Neural cell (in vitro differentiated cells): Measurements from ENCODE around the gene MAT2A. TPM values are rescaled to one million over a fixed set of nuclear protein-coding genes. Genes with fewer than 3 reads are reported as not detected.

Source experiments
- H2AFZ ChIP-seq: fragments of 200-600, 300-800 bp; sonication (generic), shearing (Covaris generic); 2 replicates; pipeline ENCODE4 v1.6.0; 2014; ENCODE audit warnings: low read depth, mild to moderate bottlenecking, antibody characterized with exemption, low read length, moderate library complexity
- H3F3A ChIP-seq: fragments of 200-600 bp; shearing (Covaris generic); 2 replicates; pipeline ENCODE4 v1.6.1; 2016; ENCODE audit warnings: mild to moderate bottlenecking, moderate library complexity, mixed read lengths, antibody characterized with exemption, low read length; ENCODE audit not compliant: insufficient read depth, poor library complexity, severe bottlenecking
- H3K27ac ChIP-seq: fragments of 200-600, 300-800 bp; sonication (generic), shearing (Covaris generic); 2 replicates; pipeline ENCODE4 v1.5.1; 2014; ENCODE audit warnings: mild to moderate bottlenecking, low read length, moderate library complexity
- H3K27me3 ChIP-seq: fragments of 300-800, 200-600 bp; sonication (generic), shearing (Covaris generic); 2 replicates; pipeline ENCODE4 v1.6.0; 2014; ENCODE audit warnings: mild to moderate bottlenecking, low read depth, low read length, moderate library complexity; ENCODE audit not compliant: insufficient read depth
- H3K36me3 ChIP-seq: fragments of 300-800, 200-600 bp; sonication (generic), shearing (Covaris generic); 2 replicates; pipeline ENCODE4 v1.5.1; 2014; ENCODE audit warnings: mild to moderate bottlenecking, antibody characterized with exemption, low read length, moderate library complexity; ENCODE audit not compliant: insufficient read depth
- H3K4me2 ChIP-seq: fragments of 300-800, 200-600 bp; sonication (generic), shearing (Covaris generic); 2 replicates; pipeline ENCODE4 v1.6.0; 2014; ENCODE audit warnings: mild to moderate bottlenecking, low read length
- H3K4me3 ChIP-seq: fragments of 300-800, 200-600 bp; sonication (generic), shearing (Covaris generic); 2 replicates; pipeline ENCODE4 v1.5.1; 2014; ENCODE audit warnings: mild to moderate bottlenecking, low read length, moderate library complexity
- H3K79me2 ChIP-seq: fragments of 200-600 bp; shearing (Covaris generic); replicated peaks from 2 replicates; pipeline ENCODE4 v1.6.0; 2014; ENCODE audit warnings: mild to moderate bottlenecking, low read length, moderate library complexity; ENCODE audit not compliant: insufficient read depth
- H3K9ac ChIP-seq: fragments of 300-800, 200-600 bp; sonication (generic), shearing (Covaris generic); 2 replicates; pipeline ENCODE4 v1.6.1; 2016; ENCODE audit warnings: mild to moderate bottlenecking, low read length, mixed read lengths
- H3K9me2 ChIP-seq: fragments of 200-600 bp; shearing (Covaris generic); 2 replicates; pipeline ENCODE4 v1.6.1; 2016; ENCODE audit warnings: mild to moderate bottlenecking, low read length, mixed read lengths; ENCODE audit not compliant: insufficient read depth
- H3K9me3 ChIP-seq: fragments of 200-600, 300-800 bp; sonication (generic), shearing (Covaris generic); 2 replicates; pipeline ENCODE4 v1.6.1; 2016; ENCODE audit warnings: mild to moderate bottlenecking, mixed run types, low read length, moderate library complexity, mixed read lengths
- H4K20me1 ChIP-seq: fragments of 200-600 bp; shearing (Covaris generic); 2 replicates; pipeline ENCODE4 v1.6.1; 2016; ENCODE audit warnings: mild to moderate bottlenecking, mixed run types; ENCODE audit not compliant: insufficient read depth
- EP300 ChIP-seq: fragments of 450-650 bp; conservative IDR thresholded peaks from 2 replicates; pipeline ENCODE4 v1.6.1; 2014; ENCODE audit warnings: antibody characterized with exemption, mild to moderate bottlenecking, moderate library complexity; ENCODE audit not compliant: poor library complexity, severe bottlenecking
- EZH2 ChIP-seq: fragments of 200-600, 300-800 bp; shearing (Covaris generic), sonication (generic); IDR thresholded peaks from 2 replicates; pipeline ENCODE4 v1.6.1; 2014; ENCODE audit warnings: antibody characterized with exemption, low read length, borderline replicate concordance, mild to moderate bottlenecking; ENCODE audit not compliant: insufficient read depth, poor library complexity, severe bottlenecking
- MXI1 ChIP-seq: fragments of 450-650 bp; conservative IDR thresholded peaks from 2 replicates; pipeline ENCODE4 v1.6.1; 2014; ENCODE audit warnings: antibody characterized with exemption, mild to moderate bottlenecking; ENCODE audit not compliant: poor library complexity, severe bottlenecking
- POLR2AphosphoS5 ChIP-seq: IDR thresholded peaks from 2 replicates; pipeline ENCODE4 v1.6.1; 2012
- RAD21 ChIP-seq: fragments of 450-650 bp; conservative IDR thresholded peaks from 2 replicates; pipeline ENCODE4 v1.6.1; 2014; ENCODE audit warnings: antibody characterized with exemption, mild to moderate bottlenecking, moderate library complexity
- SMC3 ChIP-seq: fragments of 450-650 bp; conservative IDR thresholded peaks from 2 replicates; pipeline ENCODE4 v1.6.1; 2014; ENCODE audit warnings: antibody characterized with exemption, mild to moderate bottlenecking, moderate library complexity; ENCODE audit not compliant: poor library complexity
- TAF1 ChIP-seq: IDR thresholded peaks from 2 replicates; pipeline ENCODE4 v1.6.1; 2012; ENCODE audit warnings: low read depth
- polyA plus RNA-seq: library from polyadenylated mRNA; depleted of rRNA; stranded (reverse); fragments of >200 nt; gene quantifications from 2 replicates; pipeline ENCODE4 v1.2.3, GENCODE V29; 2014
- TF ChIP-seq, protein P1 (sequence below): fragments of 450-650 bp; IDR thresholded peaks from 2 replicates; pipeline ENCODE4 v1.5.1; 2014; ENCODE audit warnings: antibody characterized with exemption, mild to moderate bottlenecking, moderate library complexity; ENCODE audit not compliant: poor library complexity, severe bottlenecking
- TF ChIP-seq, protein P2 (sequence below): IDR thresholded peaks from 2 replicates; pipeline ENCODE4 v1.6.1; 2012; ENCODE audit warnings: borderline replicate concordance

MAT2A gene
- polyA plus RNA-seq, 1 donor from 2014 or later = 230 TPM

DNA sequence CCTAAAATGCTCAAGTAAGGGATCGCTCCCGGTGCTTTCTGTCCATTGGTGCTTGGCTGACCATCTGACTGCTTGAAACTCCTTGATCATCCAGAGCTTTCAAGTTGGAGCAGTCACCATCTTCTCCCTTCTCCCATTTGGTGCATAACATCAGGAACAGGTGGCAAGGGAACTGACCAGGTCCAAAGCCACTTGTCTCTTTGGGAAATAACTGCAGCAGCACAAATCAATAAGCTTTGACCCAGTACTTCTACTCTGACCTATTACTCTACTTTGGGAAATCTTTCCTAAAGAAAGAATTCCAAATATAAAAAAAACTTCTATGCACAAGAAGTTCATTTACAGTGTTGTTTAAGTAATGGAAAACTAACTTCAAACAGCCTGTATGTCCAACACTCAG is 10.6 kb upstream of the MAT2A start:
- no peaks in the 10 kb centered on the region for H4K20me1 ChIP-seq
- H3K4me3 ChIP-seq = no peak overlapping the region
- H3K36me3 ChIP-seq = no peaks in the 10 kb centered on the region
- no peaks in the 10 kb centered on the region for H3F3A ChIP-seq
- H3K27me3 ChIP-seq = no peaks in the 10 kb centered on the region
- no peak overlapping the region for H3K4me2 ChIP-seq
- no peaks in the 10 kb centered on the region for H3K79me2 ChIP-seq
- no peak overlapping the region for H2AFZ ChIP-seq
- H3K27ac ChIP-seq = no peak overlapping the region
- H3K9ac ChIP-seq = no peak overlapping the region
- H3K9me3 ChIP-seq = no peaks in the 10 kb centered on the region
- TF ChIP-seq EP300 (no peak), RAD21 (no peak), MXI1 (no peak), POLR2AphosphoS5 (no peak), TAF1 (no peak), EZH2 (no peak), SMC3 (no peak)
- TF ChIP-seq, protein P1, sequence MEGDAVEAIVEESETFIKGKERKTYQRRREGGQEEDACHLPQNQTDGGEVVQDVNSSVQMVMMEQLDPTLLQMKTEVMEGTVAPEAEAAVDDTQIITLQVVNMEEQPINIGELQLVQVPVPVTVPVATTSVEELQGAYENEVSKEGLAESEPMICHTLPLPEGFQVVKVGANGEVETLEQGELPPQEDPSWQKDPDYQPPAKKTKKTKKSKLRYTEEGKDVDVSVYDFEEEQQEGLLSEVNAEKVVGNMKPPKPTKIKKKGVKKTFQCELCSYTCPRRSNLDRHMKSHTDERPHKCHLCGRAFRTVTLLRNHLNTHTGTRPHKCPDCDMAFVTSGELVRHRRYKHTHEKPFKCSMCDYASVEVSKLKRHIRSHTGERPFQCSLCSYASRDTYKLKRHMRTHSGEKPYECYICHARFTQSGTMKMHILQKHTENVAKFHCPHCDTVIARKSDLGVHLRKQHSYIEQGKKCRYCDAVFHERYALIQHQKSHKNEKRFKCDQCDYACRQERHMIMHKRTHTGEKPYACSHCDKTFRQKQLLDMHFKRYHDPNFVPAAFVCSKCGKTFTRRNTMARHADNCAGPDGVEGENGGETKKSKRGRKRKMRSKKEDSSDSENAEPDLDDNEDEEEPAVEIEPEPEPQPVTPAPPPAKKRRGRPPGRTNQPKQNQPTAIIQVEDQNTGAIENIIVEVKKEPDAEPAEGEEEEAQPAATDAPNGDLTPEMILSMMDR = no peak
- TF ChIP-seq, protein P2, sequence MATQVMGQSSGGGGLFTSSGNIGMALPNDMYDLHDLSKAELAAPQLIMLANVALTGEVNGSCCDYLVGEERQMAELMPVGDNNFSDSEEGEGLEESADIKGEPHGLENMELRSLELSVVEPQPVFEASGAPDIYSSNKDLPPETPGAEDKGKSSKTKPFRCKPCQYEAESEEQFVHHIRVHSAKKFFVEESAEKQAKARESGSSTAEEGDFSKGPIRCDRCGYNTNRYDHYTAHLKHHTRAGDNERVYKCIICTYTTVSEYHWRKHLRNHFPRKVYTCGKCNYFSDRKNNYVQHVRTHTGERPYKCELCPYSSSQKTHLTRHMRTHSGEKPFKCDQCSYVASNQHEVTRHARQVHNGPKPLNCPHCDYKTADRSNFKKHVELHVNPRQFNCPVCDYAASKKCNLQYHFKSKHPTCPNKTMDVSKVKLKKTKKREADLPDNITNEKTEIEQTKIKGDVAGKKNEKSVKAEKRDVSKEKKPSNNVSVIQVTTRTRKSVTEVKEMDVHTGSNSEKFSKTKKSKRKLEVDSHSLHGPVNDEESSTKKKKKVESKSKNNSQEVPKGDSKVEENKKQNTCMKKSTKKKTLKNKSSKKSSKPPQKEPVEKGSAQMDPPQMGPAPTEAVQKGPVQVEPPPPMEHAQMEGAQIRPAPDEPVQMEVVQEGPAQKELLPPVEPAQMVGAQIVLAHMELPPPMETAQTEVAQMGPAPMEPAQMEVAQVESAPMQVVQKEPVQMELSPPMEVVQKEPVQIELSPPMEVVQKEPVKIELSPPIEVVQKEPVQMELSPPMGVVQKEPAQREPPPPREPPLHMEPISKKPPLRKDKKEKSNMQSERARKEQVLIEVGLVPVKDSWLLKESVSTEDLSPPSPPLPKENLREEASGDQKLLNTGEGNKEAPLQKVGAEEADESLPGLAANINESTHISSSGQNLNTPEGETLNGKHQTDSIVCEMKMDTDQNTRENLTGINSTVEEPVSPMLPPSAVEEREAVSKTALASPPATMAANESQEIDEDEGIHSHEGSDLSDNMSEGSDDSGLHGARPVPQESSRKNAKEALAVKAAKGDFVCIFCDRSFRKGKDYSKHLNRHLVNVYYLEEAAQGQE = no peak
- H3K9me2 ChIP-seq = no peaks in the 10 kb centered on the region

DNA sequence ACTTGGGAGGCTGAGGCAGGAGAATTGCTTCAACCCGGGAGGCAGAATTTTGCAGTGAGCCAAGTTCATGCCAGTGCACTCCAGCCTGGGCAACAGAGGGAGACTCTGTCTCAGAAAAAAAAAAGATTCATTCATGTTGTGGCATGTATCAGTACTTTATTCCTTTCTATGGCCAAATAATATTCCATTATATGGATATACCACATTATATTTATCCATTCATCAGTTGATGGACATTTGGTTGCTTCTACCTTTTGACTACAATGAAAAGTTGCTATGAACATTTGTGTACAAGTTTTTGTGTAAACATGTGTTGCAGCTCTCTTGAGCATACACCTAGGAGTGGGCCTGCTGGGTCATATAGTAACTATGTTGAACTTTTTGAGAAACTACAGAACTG is 9.2 kb upstream of the MAT2A start:
- H3K79me2 ChIP-seq = no peaks in the 10 kb centered on the region
- no peaks in the 10 kb centered on the region for H4K20me1 ChIP-seq
- H3K9me2 ChIP-seq = no peaks in the 10 kb centered on the region
- H3K36me3 ChIP-seq = no peaks in the 10 kb centered on the region
- no peak overlapping the region for H3K9ac ChIP-seq
- H3K27ac ChIP-seq = no peak overlapping the region
- H3F3A ChIP-seq = no peaks in the 10 kb centered on the region
- TF ChIP-seq SMC3 (no peak), EP300 (no peak), POLR2AphosphoS5 (no peak), MXI1 (no peak), EZH2 (no peak), TAF1 (no peak), RAD21 (no peak)
- TF ChIP-seq, protein P2 = no peak
- TF ChIP-seq, protein P1 = no peak
- H3K4me3 ChIP-seq = no peak overlapping the region
- no peak overlapping the region for H2AFZ ChIP-seq
- H3K9me3 ChIP-seq = no peaks in the 10 kb centered on the region
- H3K4me2 ChIP-seq = no peak overlapping the region
- H3K27me3 ChIP-seq = no peaks in the 10 kb centered on the region
